ENCODE results near the gene ZNF695.

Gene ZNF695

GRCh38 chr1:246987083-246987690, 20.7 kb downstream of the ZNF695 start:
- no peak for TF ChIP-seq CTCF (IDR thresholded peaks at IDR 0.05; ENCODE audit: control insufficient read depth, insufficient read depth, low read depth, low read length, missing control alignments)
- no peak overlapping the region for H3K4me3 ChIP-seq (ENCODE audit: control insufficient read depth, low read depth, low read length)
- no peak for DNase-seq (ENCODE audit: low read depth)

GRCh38 chr1:246978785-246979184, 29.1 kb downstream of the ZNF695 start:
- H3K4me3 ChIP-seq (ENCODE audit: control insufficient read depth, low read depth, low read length): no peak overlapping the region
- no peak for DNase-seq (ENCODE audit: low read depth)
- TF ChIP-seq CTCF (IDR thresholded peaks at IDR 0.05; ENCODE audit: control insufficient read depth, insufficient read depth, low read depth, low read length, missing control alignments): no peak

- TF ChIP-seq CTCF (IDR thresholded peaks at IDR 0.05; ENCODE audit: control insufficient read depth, insufficient read depth, low read depth, low read length, missing control alignments): no peak
- DNase-seq (ENCODE audit: low read depth): no peak
- no peak overlapping the region for H3K4me3 ChIP-seq (ENCODE audit: control insufficient read depth, low read depth, low read length)
Observed at GRCh38 chr1:246978281-246978680, 29.6 kb downstream of the ZNF695 start.

- no peak for TF ChIP-seq CTCF (IDR thresholded peaks at IDR 0.05; ENCODE audit: control insufficient read depth, insufficient read depth, low read depth, low read length, missing control alignments)
- H3K4me3 ChIP-seq (ENCODE audit: control insufficient read depth, low read depth, low read length): no peak overlapping the region
- no peak for DNase-seq (ENCODE audit: low read depth)
Observed at GRCh38 chr1:246971969-246972368, 35.9 kb downstream of the ZNF695 start.

GRCh38 chr1:246971090-246971721, 36.7 kb downstream of the ZNF695 start:
- peak overlapping the region; percentile 23 for H3K4me3 ChIP-seq (ENCODE audit: control insufficient read depth, low read depth, low read length)
- DNase-seq (ENCODE audit: low read depth): peak; percentile 14
- peak; percentile 95 for TF ChIP-seq CTCF (IDR thresholded peaks at IDR 0.05; ENCODE audit: control insufficient read depth, insufficient read depth, low read depth, low read length, missing control alignments)

- no peak for TF ChIP-seq CTCF (IDR thresholded peaks at IDR 0.05; ENCODE audit: control insufficient read depth, insufficient read depth, low read depth, low read length, missing control alignments)
- H3K4me3 ChIP-seq (ENCODE audit: control insufficient read depth, low read depth, low read length): no peak overlapping the region
- no peak for DNase-seq (ENCODE audit: low read depth)
Observed at GRCh38 chr1:246969621-246970020, 38.2 kb downstream of the ZNF695 start.

Data from AG09309 (cell line).